HEK293T (cell line): ENCODE data around the gene NOL11.

Source experiments
- ARNT ChIP-seq: fragments of 450-650 bp; IDR thresholded peaks from 2 replicates; pipeline ENCODE4 v1.6.1; 2017; ENCODE audit warnings: mild to moderate bottlenecking
- BHLHE40 ChIP-seq: fragments of 450-650 bp; IDR thresholded peaks from 2 replicates; pipeline ENCODE4 v1.6.1; 2016; ENCODE audit warnings: mild to moderate bottlenecking, moderate library complexity, borderline replicate concordance
- FOXK2 ChIP-seq: fragments of 450-650 bp; IDR thresholded peaks from 2 replicates; pipeline ENCODE4 v1.6.1; 2016; ENCODE audit warnings: mild to moderate bottlenecking
- FOXM1 ChIP-seq: fragments of 450-650 bp; IDR thresholded peaks from 2 replicates; pipeline ENCODE4 v1.6.1; 2017; ENCODE audit warnings: mild to moderate bottlenecking, borderline replicate concordance
- HDGF ChIP-seq: fragments of 450-650 bp; IDR thresholded peaks from 2 replicates; pipeline ENCODE4 v1.6.1; 2017; ENCODE audit warnings: antibody characterized with exemption, borderline replicate concordance
- L3MBTL2 ChIP-seq: fragments of 450-650 bp; conservative IDR thresholded peaks from 2 replicates; pipeline ENCODE4 v1.6.1; 2016; ENCODE audit warnings: mild to moderate bottlenecking
- LEF1 ChIP-seq: fragments of 450-650 bp; IDR thresholded peaks from 2 replicates; pipeline ENCODE4 v1.6.1; 2017; ENCODE audit warnings: mild to moderate bottlenecking, borderline replicate concordance
- PKNOX1 ChIP-seq: fragments of 450-650 bp; IDR thresholded peaks from 2 replicates; pipeline ENCODE4 v1.6.1; 2016
- SP1 ChIP-seq: fragments of 450-650 bp; IDR thresholded peaks from 2 replicates; pipeline ENCODE4 v1.6.1; 2017
- SUZ12 ChIP-seq: fragments of 450-650 bp; IDR thresholded peaks from 2 replicates; pipeline ENCODE4 v1.6.1; 2016; ENCODE audit warnings: mild to moderate bottlenecking
- TARDBP ChIP-seq: fragments of 450-650 bp; IDR thresholded peaks from 2 replicates; pipeline ENCODE4 v1.6.1; 2016
- ZNF384 ChIP-seq: fragments of 450-650 bp; IDR thresholded peaks from 2 replicates; pipeline ENCODE4 v1.6.1; 2016

GRCh38 chr17:67751101-67752074, 33.7 kb downstream of the NOL11 start:
- no peak for TF ChIP-seq SUZ12
- TF ChIP-seq ZNF384, result no peak
- TF ChIP-seq LEF1, result no peak
- no peak for TF ChIP-seq PKNOX1
- no peak for TF ChIP-seq SP1
- no peak for TF ChIP-seq HDGF
- TF ChIP-seq ARNT, result no peak
- no peak for TF ChIP-seq FOXK2
- TF ChIP-seq BHLHE40, result no peak
- no peak for TF ChIP-seq TARDBP
- no peak for TF ChIP-seq L3MBTL2
- no peak for TF ChIP-seq FOXM1
